ENCODE results near the gene HRC.

The HRC gene

DNA sequence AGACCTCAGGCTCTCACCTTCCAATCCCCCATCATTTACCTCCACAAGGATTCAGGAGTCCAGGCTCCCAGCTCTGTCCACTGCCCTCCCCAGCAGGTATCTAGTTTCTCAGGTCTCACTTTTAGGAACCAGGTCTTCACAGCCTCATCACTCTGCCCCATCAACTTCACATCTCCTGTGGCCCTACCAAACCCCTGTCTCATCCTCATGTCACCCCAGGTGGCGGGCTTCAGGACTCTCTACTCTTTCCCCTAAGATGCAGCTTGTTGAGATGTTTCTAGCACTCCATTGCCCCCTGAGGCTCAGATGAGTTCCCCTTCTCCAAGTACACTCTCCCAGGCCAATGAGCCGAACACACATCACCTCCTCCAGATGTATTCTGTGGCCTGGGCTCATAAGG lies 34.3 kb downstream of the HRC start:
- Histone ChIP-seq H3K4me2 (ENCODE audit: low read depth, low read length) (no peak overlapping the region), H2AFZ (ENCODE audit: low read length) (no peak overlapping the region)

DNA sequence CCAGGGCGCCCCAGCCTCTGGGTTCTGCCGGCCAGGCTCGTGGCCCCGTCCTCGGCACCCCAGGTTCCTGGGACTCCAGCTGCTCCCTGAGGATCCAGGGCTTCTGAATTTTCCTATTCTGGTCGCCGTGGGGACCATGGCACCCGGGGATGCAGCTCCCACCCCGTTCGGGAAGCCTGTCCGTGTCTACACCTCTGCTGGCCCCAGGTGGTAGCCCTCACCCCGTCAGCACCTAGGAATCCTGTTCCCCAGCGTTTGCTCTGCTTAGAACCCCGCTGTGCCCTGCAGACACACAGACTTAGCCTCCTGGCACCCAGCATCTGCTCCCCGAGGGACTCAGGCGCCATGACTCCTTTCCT lies 34.9 kb downstream of the HRC start:
- Histone ChIP-seq H3K4me3 (ENCODE audit: low read length) (0 out of 2 replicates have a peak overlapping the region, but pooled peaks have one; percentile 86), H3K9ac (ENCODE audit: low read length) (no peak overlapping the region), H3K27me3 (replicated peaks; ENCODE audit: insufficient read depth, low read length) (peaks cover 30% of the 10 kb centered on the region), H3K9me3 (replicated peaks; ENCODE audit: insufficient read depth, low read length) (no peaks in the 10 kb centered on the region), H3F3A (ENCODE audit: insufficient read depth, low read length) (0 out of 2 replicates have a peak, but pooled peaks cover 4% of the 10 kb centered on the region), H3K79me2 (ENCODE audit: low read length) (no peaks in the 10 kb centered on the region), H4K20me1 (ENCODE audit: insufficient read depth, low read length) (no peaks in the 10 kb centered on the region), H3K27ac (ENCODE audit: low read length) (no peak overlapping the region), H3K4me1 (ENCODE audit: low read length) (peaks cover 6% of the 10 kb centered on the region), H3K4me2 (ENCODE audit: low read depth, low read length) (peak overlapping the region; percentile 100; the same call in 1 of the 2 replicates), H2AFZ (ENCODE audit: low read length) (peak overlapping the region; percentile 69; the same call in 1 of the 2 replicates), H3K9me2 (replicated peaks; ENCODE audit: insufficient read depth, low read length) (no peaks in the 10 kb centered on the region), H3K36me3 (replicated peaks; ENCODE audit: insufficient read depth, low read length) (no peaks in the 10 kb centered on the region)
- no peak for DNase-seq
- TF ChIP-seq EZH2phosphoT487 (IDR thresholded peaks at IDR 0.05; ENCODE audit: low read length): no peak
- TF ChIP-seq, protein P1, sequence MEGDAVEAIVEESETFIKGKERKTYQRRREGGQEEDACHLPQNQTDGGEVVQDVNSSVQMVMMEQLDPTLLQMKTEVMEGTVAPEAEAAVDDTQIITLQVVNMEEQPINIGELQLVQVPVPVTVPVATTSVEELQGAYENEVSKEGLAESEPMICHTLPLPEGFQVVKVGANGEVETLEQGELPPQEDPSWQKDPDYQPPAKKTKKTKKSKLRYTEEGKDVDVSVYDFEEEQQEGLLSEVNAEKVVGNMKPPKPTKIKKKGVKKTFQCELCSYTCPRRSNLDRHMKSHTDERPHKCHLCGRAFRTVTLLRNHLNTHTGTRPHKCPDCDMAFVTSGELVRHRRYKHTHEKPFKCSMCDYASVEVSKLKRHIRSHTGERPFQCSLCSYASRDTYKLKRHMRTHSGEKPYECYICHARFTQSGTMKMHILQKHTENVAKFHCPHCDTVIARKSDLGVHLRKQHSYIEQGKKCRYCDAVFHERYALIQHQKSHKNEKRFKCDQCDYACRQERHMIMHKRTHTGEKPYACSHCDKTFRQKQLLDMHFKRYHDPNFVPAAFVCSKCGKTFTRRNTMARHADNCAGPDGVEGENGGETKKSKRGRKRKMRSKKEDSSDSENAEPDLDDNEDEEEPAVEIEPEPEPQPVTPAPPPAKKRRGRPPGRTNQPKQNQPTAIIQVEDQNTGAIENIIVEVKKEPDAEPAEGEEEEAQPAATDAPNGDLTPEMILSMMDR (IDR thresholded peaks at IDR 0.05; ENCODE audit: low read length): no peak
- no peak for TF ChIP-seq EZH2 (optimal IDR thresholded peaks at IDR 0.05; ENCODE audit: low read depth, low read length)

More for the DNA sequence above, 34.3 kb downstream of the HRC start:
- no peak overlapping the region for H3K27ac ChIP-seq (ENCODE audit: low read length)
- no peaks in the 10 kb centered on the region for H3K36me3 ChIP-seq (replicated peaks; ENCODE audit: insufficient read depth, low read length)
- peaks cover 6% of the 10 kb centered on the region for H3K4me1 ChIP-seq (ENCODE audit: low read length)
- H4K20me1 ChIP-seq (ENCODE audit: insufficient read depth, low read length): no peaks in the 10 kb centered on the region
- H3K9me3 ChIP-seq (replicated peaks; ENCODE audit: insufficient read depth, low read length): no peaks in the 10 kb centered on the region
- H3F3A ChIP-seq (ENCODE audit: insufficient read depth, low read length): 0 out of 2 replicates have a peak, but pooled peaks cover 4% of the 10 kb centered on the region
- no peak overlapping the region for H3K4me3 ChIP-seq (ENCODE audit: low read length)
- no peaks in the 10 kb centered on the region for H3K79me2 ChIP-seq (ENCODE audit: low read length)
- no peak overlapping the region for H3K9ac ChIP-seq (ENCODE audit: low read length)
- TF ChIP-seq, protein P1 (IDR thresholded peaks at IDR 0.05; ENCODE audit: low read length): no peak
- no peak for TF ChIP-seq EZH2phosphoT487 (IDR thresholded peaks at IDR 0.05; ENCODE audit: low read length)
- TF ChIP-seq EZH2 (optimal IDR thresholded peaks at IDR 0.05; ENCODE audit: low read depth, low read length): no peak
- no peak for DNase-seq
- no peaks in the 10 kb centered on the region for H3K9me2 ChIP-seq (replicated peaks; ENCODE audit: insufficient read depth, low read length)
- peaks cover 30% of the 10 kb centered on the region for H3K27me3 ChIP-seq (replicated peaks; ENCODE audit: insufficient read depth, low read length)

DNA sequence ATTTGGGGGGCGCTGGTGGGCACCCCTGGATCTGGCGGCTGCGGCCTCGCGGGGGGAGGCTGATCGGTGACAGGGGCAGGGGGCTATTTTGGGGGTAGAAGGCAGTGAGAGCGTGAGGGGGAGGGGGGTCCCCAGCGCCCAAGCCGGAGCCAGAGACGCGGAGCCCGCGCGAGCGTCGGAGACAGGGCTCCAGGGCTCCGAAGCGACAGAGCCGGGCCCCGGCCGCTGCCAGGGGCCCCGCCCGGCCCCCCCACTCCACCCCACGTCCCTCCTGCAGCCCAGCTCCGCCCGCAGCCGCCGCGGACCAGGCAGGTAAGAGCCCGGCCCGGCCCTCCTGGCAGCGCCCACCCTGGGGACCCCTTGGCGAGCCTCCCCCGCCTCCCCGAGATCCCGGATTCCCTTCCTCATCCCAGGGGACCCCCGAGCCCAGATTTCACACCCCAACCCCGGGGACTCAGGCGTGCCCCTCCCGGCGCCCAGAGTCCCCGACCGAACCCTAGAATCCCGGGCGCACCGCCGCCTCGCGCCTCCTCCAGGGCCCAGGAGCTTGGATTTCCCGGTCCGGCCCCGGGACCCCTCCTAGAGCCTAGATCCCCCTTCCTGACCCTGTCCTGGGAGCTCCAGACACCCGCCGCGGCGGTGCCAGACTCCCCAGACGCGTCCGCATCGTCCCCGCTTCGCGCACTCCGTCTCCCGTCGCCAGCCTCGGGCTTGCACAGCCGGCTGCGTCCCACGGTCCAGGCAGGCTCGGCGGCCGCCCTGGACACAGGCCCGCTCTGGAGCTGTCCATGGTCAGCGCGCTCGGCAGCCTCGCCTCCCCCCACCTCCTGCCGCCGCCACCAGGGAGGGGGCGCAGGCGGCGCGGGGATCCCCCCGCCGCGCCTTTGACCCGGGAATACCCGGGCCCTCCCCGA lies 35.5 kb downstream of the HRC start, which contains the start of gene PPFIA3:
Gene PPFIA3, plus strand, starts transcription at position 134 of the 914 bp plus-strand sequence. CDS start 8,330 bp downstream, outside the sequence.
- H2AFZ ChIP-seq (ENCODE audit: low read length): peak within 1 kb of the TSS; percentile 94
- H3K27me3 ChIP-seq (replicated peaks; ENCODE audit: insufficient read depth, low read length): peaks cover 30% of the 10 kb centered on the region
- no peaks in the 10 kb centered on the region for H3K9me2 ChIP-seq (replicated peaks; ENCODE audit: insufficient read depth, low read length)
- peaks cover 10% of the 10 kb centered on the region for H3K4me1 ChIP-seq (ENCODE audit: low read length)
- H4K20me1 ChIP-seq (ENCODE audit: insufficient read depth, low read length): no peaks in the 10 kb centered on the region
- H3K4me2 ChIP-seq (ENCODE audit: low read depth, low read length): peak within 1 kb of the TSS; percentile 100
- H3K9ac ChIP-seq (ENCODE audit: low read length): peak within 1 kb of the TSS; percentile 93
- TF ChIP-seq, protein P1 (IDR thresholded peaks at IDR 0.05; ENCODE audit: low read length): no peak
- TF ChIP-seq EZH2 (optimal IDR thresholded peaks at IDR 0.05; ENCODE audit: low read depth, low read length) (peak; percentile 99), EZH2phosphoT487 (IDR thresholded peaks at IDR 0.05; ENCODE audit: low read length) (0 out of 2 replicates have a peak, but pooled peaks have one; percentile 63)
- no peaks in the 10 kb centered on the region for H3K79me2 ChIP-seq (ENCODE audit: low read length)
- peak within 1 kb of the TSS; percentile 75; the same call in 1 of the 2 replicates for H3K27ac ChIP-seq (ENCODE audit: low read length)
- H3K9me3 ChIP-seq (replicated peaks; ENCODE audit: insufficient read depth, low read length): no peaks in the 10 kb centered on the region
- H3K4me3 ChIP-seq (ENCODE audit: low read length): peak within 1 kb of the TSS; percentile 86
- DNase-seq: no peak
- no peaks in the 10 kb centered on the region for H3K36me3 ChIP-seq (replicated peaks; ENCODE audit: insufficient read depth, low read length)
- 0 out of 2 replicates have a peak, but pooled peaks cover 4% of the 10 kb centered on the region for H3F3A ChIP-seq (ENCODE audit: insufficient read depth, low read length)

Measured in MM.1S (cell line).